ENCODE results near the gene TPM2.

Gene TPM2

GRCh38 chr9:35675204-35675603, 14.5 kb downstream of the TPM2 start:
- in situ Hi-C loops (cut with HindIII; ENCODE audit: low pct_unique_long_range_greater_than_20kb, low sequenced_read_pairs): no loop called here
- no peak for DNase-seq (ENCODE audit: low read depth in 1 of 2, low spot score in 1 of 2)
- no peak for TF ChIP-seq JUND (IDR thresholded peaks at IDR 0.05; ENCODE audit: low read depth)

- TF ChIP-seq JUND (IDR thresholded peaks at IDR 0.05; ENCODE audit: low read depth): no peak
Measured at GRCh38 chr9:35674025-35674361, 15.7 kb downstream of the TPM2 start.

GRCh38 chr9:35673132-35674024, 16.3 kb downstream of the TPM2 start, which contains the start of gene CA9:
Gene CA9 (plus strand): TSS chr9:35673928. CDS start chr9:35673960, 32 bp downstream.
- no peak for TF ChIP-seq JUND (IDR thresholded peaks at IDR 0.05; ENCODE audit: low read depth)
- in situ Hi-C loops (cut with HindIII; ENCODE audit: low pct_unique_long_range_greater_than_20kb, low sequenced_read_pairs): no loop called here

More at GRCh38 chr9:35674025-35674361, 15.7 kb downstream of the TPM2 start:
- in situ Hi-C loops (cut with HindIII; ENCODE audit: low pct_unique_long_range_greater_than_20kb, low sequenced_read_pairs): no loop called here
- DNase-seq (ENCODE audit: low read depth in 1 of 2, low spot score in 1 of 2): no peak

GRCh38 chr9:35669331-35670145, 20.2 kb downstream of the TPM2 start:
- in situ Hi-C loops (cut with HindIII; ENCODE audit: low pct_unique_long_range_greater_than_20kb, low sequenced_read_pairs): no loop called here
- no peak for TF ChIP-seq JUND (IDR thresholded peaks at IDR 0.05; ENCODE audit: low read depth)
- DNase-seq (ENCODE audit: low read depth in 1 of 2, low spot score in 1 of 2): peak in 1 of 2 experiments; percentile 93

More at GRCh38 chr9:35673132-35674024, 16.3 kb downstream of the TPM2 start, which contains the start of gene CA9:
- no peak for DNase-seq (ENCODE audit: low read depth in 1 of 2, low spot score in 1 of 2)

GRCh38 chr9:35667939-35668338, 21.8 kb downstream of the TPM2 start:
- TF ChIP-seq JUND (IDR thresholded peaks at IDR 0.05; ENCODE audit: low read depth): no peak
- DNase-seq (ENCODE audit: low read depth in 1 of 2, low spot score in 1 of 2): no peak
- in situ Hi-C loops (cut with HindIII; ENCODE audit: low pct_unique_long_range_greater_than_20kb, low sequenced_read_pairs): no loop called here

DNA sequence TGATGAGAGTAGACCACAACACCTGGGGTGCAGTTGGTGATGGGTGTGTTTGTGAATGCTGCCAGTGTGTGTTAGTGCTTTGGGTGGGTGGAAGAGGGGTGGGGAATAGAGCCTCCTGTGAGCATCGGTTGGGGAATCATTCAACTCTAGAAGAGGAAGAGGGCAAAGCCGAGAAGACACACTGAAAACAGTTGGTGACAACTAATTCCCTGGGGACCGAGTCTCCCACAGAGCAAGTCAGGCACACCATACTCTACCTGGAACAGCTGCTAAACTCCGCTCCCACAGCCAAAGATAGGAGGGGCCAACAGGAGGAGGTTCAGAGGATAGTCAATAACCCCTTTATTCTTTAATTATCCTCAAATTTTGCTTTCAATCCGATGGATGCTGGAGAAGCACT, 23.2 kb downstream of the TPM2 start:
- TF ChIP-seq JUND (IDR thresholded peaks at IDR 0.05; ENCODE audit: low read depth): no peak
- in situ Hi-C loops (cut with HindIII; ENCODE audit: low pct_unique_long_range_greater_than_20kb, low sequenced_read_pairs): no loop called here

GRCh38 chr9:35666045-35666444, 23.7 kb downstream of the TPM2 start:
- no peak for DNase-seq (ENCODE audit: low read depth in 1 of 2, low spot score in 1 of 2)
- no peak for TF ChIP-seq JUND (IDR thresholded peaks at IDR 0.05; ENCODE audit: low read depth)
- in situ Hi-C loops (cut with HindIII; ENCODE audit: low pct_unique_long_range_greater_than_20kb, low sequenced_read_pairs): no loop called here

More for the DNA sequence above, 23.2 kb downstream of the TPM2 start:
- DNase-seq (ENCODE audit: low read depth in 1 of 2, low spot score in 1 of 2): no peak

- DNase-seq (ENCODE audit: low read depth in 1 of 2, low spot score in 1 of 2): no peak
- no peak for TF ChIP-seq JUND (IDR thresholded peaks at IDR 0.05; ENCODE audit: low read depth)
- in situ Hi-C loops (cut with HindIII; ENCODE audit: low pct_unique_long_range_greater_than_20kb, low sequenced_read_pairs): no loop called here
Measured at GRCh38 chr9:35665471-35665818, 24.3 kb downstream of the TPM2 start.

DNA sequence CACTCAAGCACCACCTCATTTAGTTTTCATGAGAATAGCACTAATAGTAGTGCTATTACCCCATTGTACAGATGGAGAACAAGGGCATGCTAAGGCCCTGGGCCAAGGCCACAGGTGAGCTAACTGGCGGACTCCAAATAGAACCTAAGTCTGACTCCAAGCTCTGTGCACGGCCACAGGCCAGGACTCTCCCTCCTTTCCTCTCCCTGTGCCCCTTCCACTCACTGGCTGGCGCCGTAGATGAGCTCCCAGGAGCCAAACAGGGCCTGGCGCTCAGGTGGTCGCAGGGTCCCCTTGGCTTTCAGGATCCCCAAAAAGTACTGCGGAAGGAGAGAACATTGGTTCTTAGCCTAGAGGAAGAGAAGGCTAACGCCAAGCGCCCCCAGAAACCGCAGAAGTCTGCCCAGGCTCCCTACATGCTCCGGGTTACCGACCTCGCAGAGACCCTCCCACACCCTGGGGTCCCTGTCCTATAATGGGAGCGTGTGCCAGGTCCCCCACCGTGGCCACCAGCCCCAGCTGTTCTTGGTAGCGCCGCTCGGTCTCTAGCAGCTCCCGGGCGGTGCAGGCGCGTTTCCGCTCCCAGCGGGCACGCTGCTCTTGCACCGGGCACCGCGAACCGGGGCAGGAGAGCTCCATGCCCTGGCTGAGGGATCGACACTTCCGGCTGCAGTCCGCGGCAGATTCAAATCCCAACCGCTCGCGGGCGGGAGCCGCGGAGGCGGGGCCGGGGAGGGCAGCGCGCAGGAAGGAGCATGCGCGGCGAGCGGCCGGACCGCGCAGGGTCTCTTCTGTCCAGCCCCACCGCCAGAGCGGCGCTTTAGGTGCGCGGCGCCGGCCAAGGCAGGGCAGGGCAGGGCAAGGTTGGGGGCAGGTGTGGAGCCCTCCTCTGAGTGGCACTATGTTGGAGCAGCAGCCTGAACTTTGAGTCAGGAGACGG, 24.9 kb downstream of the TPM2 start, which contains the start of gene ARHGEF39:
ARHGEF39 (minus strand) TSS at position 665 of the 940 bp plus-strand sequence; CDS start at position 639, 26 bp downstream.
- DNase-seq (ENCODE audit: low read depth in 1 of 2, low spot score in 1 of 2): peak; percentile 85 to 87
- no peak for TF ChIP-seq JUND (IDR thresholded peaks at IDR 0.05; ENCODE audit: low read depth)
- in situ Hi-C loops (cut with HindIII; ENCODE audit: low pct_unique_long_range_greater_than_20kb, low sequenced_read_pairs): no loop called here

DNA sequence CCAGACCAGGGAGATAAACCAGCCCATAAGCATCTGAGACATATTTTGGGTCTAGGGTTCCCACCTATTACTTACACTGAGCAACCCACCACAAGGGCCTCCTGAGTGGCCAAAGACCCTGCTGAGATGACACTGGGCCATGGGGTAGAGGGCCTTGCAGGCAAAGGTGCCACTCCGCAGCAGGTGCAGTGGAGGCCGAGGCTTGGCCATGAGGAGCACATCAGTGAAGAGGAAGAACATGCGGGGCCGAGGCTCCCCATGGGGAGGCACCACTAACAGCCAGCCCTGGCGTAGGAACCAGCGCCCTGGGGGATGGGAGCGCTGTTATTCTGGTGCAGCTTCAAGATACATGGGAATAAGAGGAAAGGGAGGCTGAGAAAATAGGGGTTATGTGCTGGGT, 27.3 kb downstream of the TPM2 start:
- in situ Hi-C loops (cut with HindIII; ENCODE audit: low pct_unique_long_range_greater_than_20kb, low sequenced_read_pairs): no loop called here
- no peak for TF ChIP-seq JUND (IDR thresholded peaks at IDR 0.05; ENCODE audit: low read depth)
- DNase-seq (ENCODE audit: low read depth in 1 of 2, low spot score in 1 of 2): no peak

GRCh38 chr9:35661756-35662350, 27.9 kb downstream of the TPM2 start:
- DNase-seq (ENCODE audit: low read depth in 1 of 2, low spot score in 1 of 2): no peak
- in situ Hi-C loops (cut with HindIII; ENCODE audit: low pct_unique_long_range_greater_than_20kb, low sequenced_read_pairs): no loop called here
- no peak for TF ChIP-seq JUND (IDR thresholded peaks at IDR 0.05; ENCODE audit: low read depth)

All from T47D (cell line).